DND-41 (cell line): ENCODE data around the gene SSR4.

ENCODE experiments used
- EZH2 ChIP-seq: IDR thresholded peaks from 3 replicates; pipeline ENCODE4 v1.6.1; 2012; ENCODE audit warnings: borderline replicate concordance, low read depth, mild to moderate bottlenecking, moderate library complexity, low read length, inconsistent platforms; ENCODE audit not compliant: severe bottlenecking
- TF ChIP-seq, protein P1 (sequence below): IDR thresholded peaks from 2 replicates; pipeline ENCODE4 v1.5.1; 2012; ENCODE audit warnings: borderline replicate concordance, low read length, moderate library complexity, mild to moderate bottlenecking; ENCODE audit not compliant: poor library complexity, severe bottlenecking; ENCODE audit errors: extremely low read depth

- TF ChIP-seq, protein P1, sequence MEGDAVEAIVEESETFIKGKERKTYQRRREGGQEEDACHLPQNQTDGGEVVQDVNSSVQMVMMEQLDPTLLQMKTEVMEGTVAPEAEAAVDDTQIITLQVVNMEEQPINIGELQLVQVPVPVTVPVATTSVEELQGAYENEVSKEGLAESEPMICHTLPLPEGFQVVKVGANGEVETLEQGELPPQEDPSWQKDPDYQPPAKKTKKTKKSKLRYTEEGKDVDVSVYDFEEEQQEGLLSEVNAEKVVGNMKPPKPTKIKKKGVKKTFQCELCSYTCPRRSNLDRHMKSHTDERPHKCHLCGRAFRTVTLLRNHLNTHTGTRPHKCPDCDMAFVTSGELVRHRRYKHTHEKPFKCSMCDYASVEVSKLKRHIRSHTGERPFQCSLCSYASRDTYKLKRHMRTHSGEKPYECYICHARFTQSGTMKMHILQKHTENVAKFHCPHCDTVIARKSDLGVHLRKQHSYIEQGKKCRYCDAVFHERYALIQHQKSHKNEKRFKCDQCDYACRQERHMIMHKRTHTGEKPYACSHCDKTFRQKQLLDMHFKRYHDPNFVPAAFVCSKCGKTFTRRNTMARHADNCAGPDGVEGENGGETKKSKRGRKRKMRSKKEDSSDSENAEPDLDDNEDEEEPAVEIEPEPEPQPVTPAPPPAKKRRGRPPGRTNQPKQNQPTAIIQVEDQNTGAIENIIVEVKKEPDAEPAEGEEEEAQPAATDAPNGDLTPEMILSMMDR, result no peak
- no peak for TF ChIP-seq EZH2
These were observed 31.8 kb upstream of the SSR4 start for GRCh38 chrX:153762626-153763173.
